ENCODE measurements around the gene C10orf62.

C10orf62 gene, protein sequence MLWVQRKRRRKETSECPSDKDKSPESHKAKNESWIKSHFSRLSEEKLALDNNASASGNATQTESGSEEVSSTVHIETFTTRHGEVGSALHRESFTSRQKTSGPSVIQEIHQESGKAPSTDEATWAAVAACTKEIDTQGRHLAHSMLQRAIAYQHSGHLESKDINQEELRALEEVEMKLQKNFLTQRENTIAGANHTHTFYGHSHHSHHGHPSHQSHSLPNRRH

DNA sequence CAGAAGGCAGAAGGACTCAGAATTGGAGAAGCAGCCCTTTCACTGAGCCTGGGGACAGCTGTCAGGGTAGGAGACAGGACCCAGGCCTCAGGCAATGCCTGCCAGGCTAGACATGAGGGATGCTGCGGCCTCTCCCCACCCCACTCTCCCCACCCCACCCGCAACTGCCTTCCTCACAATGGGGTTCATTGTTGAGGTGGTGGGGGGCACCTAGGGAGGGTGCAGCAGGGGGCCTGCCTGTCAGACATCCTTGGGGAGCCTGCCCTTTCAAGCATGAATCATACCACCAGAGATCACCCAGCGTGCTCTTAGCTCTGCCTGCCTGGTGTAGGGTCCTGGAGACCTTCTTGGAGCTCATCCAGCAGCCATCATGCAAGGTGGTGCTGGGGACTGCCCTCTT is at the start of gene C10orf62:
Gene C10orf62 (plus strand): TSS at position 243 of the 400 bp plus-strand sequence. CDS start 177 bp downstream, outside the sequence.
- no peak within 1 kb of the TSS for H3K4me3 ChIP-seq (replicated peaks; ENCODE audit: low read depth, low read length)
- TF ChIP-seq, protein P1, sequence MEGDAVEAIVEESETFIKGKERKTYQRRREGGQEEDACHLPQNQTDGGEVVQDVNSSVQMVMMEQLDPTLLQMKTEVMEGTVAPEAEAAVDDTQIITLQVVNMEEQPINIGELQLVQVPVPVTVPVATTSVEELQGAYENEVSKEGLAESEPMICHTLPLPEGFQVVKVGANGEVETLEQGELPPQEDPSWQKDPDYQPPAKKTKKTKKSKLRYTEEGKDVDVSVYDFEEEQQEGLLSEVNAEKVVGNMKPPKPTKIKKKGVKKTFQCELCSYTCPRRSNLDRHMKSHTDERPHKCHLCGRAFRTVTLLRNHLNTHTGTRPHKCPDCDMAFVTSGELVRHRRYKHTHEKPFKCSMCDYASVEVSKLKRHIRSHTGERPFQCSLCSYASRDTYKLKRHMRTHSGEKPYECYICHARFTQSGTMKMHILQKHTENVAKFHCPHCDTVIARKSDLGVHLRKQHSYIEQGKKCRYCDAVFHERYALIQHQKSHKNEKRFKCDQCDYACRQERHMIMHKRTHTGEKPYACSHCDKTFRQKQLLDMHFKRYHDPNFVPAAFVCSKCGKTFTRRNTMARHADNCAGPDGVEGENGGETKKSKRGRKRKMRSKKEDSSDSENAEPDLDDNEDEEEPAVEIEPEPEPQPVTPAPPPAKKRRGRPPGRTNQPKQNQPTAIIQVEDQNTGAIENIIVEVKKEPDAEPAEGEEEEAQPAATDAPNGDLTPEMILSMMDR (IDR thresholded peaks at IDR 0.05; ENCODE audit: low read depth, low read length, missing control alignments): no peak
- no peak for DNase-seq (ENCODE audit: extremely low read depth, low read depth)

DNA sequence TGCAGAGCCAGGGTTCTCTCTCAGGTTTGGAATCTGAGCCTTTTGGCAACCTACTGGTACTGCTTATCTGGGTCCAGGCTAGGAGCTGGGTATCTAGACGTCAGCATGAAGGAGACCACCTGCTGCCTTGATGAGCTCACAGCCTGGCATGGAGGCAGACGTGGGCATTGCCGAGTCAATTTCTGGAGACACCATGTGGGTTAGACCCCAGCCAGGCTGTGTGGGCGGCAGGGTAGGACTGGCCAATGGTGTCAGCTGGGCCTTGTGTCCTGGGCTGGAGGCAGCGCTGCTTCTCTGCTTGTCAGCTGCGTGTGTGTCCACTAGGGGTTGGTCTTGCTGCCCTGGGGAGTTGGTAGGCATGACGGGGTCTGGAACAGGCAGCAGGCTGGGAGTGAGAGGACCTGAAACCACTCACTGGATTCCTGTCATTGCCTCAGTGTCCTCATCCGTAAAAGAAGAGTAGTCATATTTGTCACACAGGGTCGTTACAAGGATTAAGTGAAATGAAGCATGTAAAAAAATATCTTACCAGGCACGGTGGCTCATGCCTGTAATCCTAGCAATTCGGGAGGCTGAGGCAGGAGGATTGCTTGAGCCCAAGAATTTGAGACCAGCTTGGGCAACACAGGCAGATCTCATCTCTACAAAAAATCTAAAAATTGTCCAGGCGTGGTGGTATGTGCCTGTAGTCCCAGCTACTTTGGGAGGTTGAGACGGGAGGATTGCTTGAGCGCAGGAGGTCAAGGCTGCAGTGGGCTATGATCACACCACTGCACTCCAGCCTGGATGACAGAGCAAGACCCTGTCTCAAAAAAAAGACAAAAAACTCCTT is 48.6 kb upstream of the C10orf62 start:
- TF ChIP-seq, protein P1 (IDR thresholded peaks at IDR 0.05; ENCODE audit: low read depth, low read length, missing control alignments): no peak
- H3K4me3 ChIP-seq (replicated peaks; ENCODE audit: low read depth, low read length): no peak overlapping the region
- no peak for DNase-seq (ENCODE audit: extremely low read depth, low read depth)

DNA sequence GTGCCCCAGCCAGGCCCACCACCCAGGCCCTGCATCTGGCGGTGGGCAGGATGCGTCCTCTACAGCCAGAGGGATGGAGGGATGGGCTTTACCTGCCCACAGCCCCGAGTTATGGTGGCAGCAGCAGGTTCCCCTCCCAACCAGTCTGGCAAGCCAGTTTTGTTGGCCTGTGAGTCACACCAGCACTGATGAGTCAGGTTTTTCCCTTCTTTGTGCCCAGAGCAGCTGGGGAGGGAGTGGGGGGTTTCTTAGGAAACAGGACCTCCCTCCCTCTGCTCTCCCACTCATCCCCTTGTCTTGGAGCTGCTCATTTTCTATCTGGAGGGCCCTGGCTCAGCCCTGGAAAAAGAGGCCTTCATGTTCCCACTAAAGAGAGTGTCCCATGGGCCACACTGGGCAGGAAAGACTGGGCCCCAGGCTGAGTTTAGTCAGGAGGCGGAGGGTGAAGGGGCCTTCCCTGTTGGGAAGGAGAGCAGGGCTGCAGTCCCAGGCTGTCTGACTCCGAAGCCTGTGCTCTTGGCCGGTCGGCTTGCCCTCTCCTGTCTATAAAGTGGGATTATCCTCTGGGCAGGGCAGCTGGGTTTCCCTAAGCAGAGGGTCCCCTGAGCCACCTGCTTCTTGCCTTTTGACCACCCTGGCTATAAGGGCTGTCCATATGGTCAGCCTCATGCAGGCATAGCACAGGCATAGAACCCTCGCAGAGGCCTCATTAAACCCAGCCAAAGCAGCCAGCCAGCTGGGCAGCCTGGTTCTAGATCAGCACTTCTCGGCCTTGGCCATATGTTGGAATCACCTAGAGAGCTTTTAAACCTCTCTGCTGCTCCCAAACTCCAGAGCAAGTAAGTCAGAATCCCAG is 47.1 kb upstream of the C10orf62 start:
- DNase-seq (ENCODE audit: extremely low read depth, low read depth): peak; percentile 93
- peak overlapping the region; percentile 12; the same call in 1 of the 2 replicates for H3K4me3 ChIP-seq (replicated peaks; ENCODE audit: low read depth, low read length)
- TF ChIP-seq, protein P1 (IDR thresholded peaks at IDR 0.05; ENCODE audit: low read depth, low read length, missing control alignments): no peak

DNA sequence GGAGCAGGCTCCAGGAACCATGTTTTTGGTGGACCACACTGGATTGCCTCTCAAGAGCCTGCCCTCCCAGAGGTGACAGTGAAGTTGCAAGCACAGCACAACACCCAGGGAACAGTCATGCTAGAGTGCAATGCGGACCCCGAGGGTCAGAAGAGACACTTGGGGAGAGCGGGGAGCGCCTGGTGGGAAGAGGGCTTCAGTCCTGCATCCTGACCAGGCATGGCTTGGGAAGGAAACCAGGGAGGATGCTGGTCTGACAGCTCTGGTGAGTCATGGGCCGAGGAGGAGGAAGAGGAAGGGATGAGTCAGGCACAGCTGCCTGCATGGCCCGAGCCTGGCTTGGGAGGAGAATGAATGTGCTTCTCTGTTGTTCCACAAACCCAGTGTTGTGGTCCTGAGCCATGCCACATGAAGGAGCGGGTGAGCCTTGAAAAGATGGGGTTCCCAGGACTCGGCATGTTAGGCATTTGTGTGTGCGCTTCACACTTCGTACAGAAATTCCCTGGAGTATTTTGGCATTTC is 46.4 kb upstream of the C10orf62 start:
- peak; percentile 94 for DNase-seq (ENCODE audit: extremely low read depth, low read depth)
- H3K4me3 ChIP-seq (replicated peaks; ENCODE audit: low read depth, low read length): no peak overlapping the region

DNA sequence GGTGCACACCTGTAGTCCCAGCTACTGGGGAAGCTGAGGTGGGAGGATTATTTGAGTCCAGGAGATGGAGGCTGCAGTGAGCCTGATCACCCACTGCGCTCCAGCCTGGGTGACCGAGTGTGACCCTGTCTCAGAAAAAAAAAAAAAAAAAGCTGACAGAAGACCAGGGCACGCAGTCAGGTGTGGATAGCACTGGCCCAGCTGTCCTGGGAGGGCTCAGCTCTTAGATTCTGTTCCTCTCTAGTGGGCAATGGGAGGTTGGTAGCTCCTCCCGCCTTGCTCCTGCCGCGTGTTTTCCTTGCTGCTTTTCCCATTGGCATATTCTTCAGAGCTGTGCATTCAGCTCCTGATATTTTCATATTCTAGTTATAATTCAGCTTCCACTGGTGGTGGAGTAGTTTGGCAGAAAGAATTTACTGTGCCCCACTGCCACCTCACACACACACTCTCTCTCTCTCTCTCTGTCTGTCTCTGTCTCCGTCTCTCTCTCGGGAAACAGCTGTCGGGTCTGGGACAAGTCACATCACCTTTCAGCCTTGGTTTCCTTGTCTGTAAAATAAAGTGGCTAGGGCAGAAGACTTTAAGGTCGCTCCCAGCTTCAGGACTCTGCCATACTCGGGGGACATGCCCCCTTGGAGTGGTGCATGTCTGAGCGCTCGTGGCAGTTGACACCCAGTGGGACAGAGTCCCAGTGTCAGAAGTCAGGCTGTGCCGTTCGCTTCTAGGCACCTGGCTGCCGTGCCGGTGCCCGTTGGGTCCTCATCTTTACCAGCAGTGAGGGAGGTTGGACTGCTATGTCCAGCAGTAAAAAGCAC is 42.9 kb upstream of the C10orf62 start:
- TF ChIP-seq, protein P1 (IDR thresholded peaks at IDR 0.05; ENCODE audit: low read depth, low read length, missing control alignments): no peak
- H3K4me3 ChIP-seq (replicated peaks; ENCODE audit: low read depth, low read length): no peak overlapping the region

More for the DNA sequence above, 46.4 kb upstream of the C10orf62 start:
- TF ChIP-seq, protein P1 (IDR thresholded peaks at IDR 0.05; ENCODE audit: low read depth, low read length, missing control alignments): no peak

DNA sequence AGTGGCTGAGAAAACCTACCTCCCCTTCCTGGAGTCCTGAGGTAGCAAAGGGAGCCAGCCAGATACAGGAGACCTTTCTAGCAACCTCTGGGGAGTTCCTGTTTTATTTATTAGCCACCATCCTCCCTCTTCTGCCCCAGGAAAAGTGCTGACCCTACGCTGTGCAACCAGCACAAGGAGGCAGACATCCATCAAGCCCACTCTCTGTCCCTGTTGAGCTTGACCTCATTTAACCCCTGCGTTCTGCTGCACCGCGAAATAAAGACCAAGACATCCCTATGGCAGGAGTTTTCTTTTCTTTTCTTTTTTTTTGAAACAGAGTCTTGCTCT is 42.3 kb upstream of the C10orf62 start:
- H3K4me3 ChIP-seq (replicated peaks; ENCODE audit: low read depth, low read length): no peak overlapping the region
- no peak for DNase-seq (ENCODE audit: extremely low read depth, low read depth)
- TF ChIP-seq, protein P1 (IDR thresholded peaks at IDR 0.05; ENCODE audit: low read depth, low read length, missing control alignments): no peak

More for the DNA sequence above, 42.9 kb upstream of the C10orf62 start:
- no peak for DNase-seq (ENCODE audit: extremely low read depth, low read depth)

All from HFF-Myc (cell line).